ENCODE measurements around the gene DRC1.

Gene DRC1

GRCh38 chr2:26459991-26460612 lies 58.4 kb downstream of the DRC1 start:
- in situ Hi-C loops (cut with HindIII; ENCODE audit: low sequenced_read_pairs), result no loop called here
- H3K4me3 ChIP-seq (ENCODE audit: low read depth, low read length), result no peak overlapping the region
- DNase-seq (ENCODE audit: low read depth, low spot score), result no peak
- peak; percentile 10 for TF ChIP-seq CTCF (IDR thresholded peaks at IDR 0.05; ENCODE audit: low read depth, low read length)

DNA sequence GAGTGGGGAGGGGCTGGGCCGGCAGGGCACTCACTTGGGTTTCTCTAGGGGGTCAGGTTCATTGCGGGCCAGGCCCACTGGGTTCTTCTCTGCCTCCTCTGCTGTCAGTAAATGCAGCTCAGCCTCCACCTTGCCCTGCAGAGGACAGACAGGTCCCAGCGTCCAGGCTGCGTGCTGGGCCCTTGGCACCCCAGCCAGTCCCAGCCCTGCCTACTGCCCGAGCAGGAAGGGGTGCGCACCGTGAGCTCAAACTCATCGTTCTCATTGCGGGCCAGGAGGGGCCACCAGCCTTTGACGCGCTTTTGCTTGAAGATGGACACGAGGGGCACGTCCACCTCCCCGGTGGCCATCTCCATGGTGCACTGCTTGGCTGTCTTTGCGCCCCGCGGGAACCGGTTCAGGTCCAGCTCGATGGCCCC lies 58.9 kb downstream of the DRC1 start:
- no peak for DNase-seq (ENCODE audit: low read depth, low spot score)
- H3K4me3 ChIP-seq (ENCODE audit: low read depth, low read length), result no peak overlapping the region
- in situ Hi-C loops (cut with HindIII; ENCODE audit: low sequenced_read_pairs), result no loop called here
- no peak for TF ChIP-seq CTCF (IDR thresholded peaks at IDR 0.05; ENCODE audit: low read depth, low read length)

GRCh38 chr2:26461601-26462023 lies 59.9 kb downstream of the DRC1 start:
- TF ChIP-seq CTCF (IDR thresholded peaks at IDR 0.05; ENCODE audit: low read depth, low read length), result no peak
- in situ Hi-C loops (cut with HindIII; ENCODE audit: low sequenced_read_pairs), result no loop called here
- H3K4me3 ChIP-seq (ENCODE audit: low read depth, low read length), result no peak overlapping the region
- DNase-seq (ENCODE audit: low read depth, low spot score), result no peak

- no peak overlapping the region for H3K4me3 ChIP-seq (ENCODE audit: low read depth, low read length)
- no peak for DNase-seq (ENCODE audit: low read depth, low spot score)
- TF ChIP-seq CTCF (IDR thresholded peaks at IDR 0.05; ENCODE audit: low read depth, low read length), result no peak
- in situ Hi-C loops (cut with HindIII; ENCODE audit: low sequenced_read_pairs), result no loop called here
Observed at GRCh38 chr2:26462100-26462499, 60.4 kb downstream of the DRC1 start.

DNA sequence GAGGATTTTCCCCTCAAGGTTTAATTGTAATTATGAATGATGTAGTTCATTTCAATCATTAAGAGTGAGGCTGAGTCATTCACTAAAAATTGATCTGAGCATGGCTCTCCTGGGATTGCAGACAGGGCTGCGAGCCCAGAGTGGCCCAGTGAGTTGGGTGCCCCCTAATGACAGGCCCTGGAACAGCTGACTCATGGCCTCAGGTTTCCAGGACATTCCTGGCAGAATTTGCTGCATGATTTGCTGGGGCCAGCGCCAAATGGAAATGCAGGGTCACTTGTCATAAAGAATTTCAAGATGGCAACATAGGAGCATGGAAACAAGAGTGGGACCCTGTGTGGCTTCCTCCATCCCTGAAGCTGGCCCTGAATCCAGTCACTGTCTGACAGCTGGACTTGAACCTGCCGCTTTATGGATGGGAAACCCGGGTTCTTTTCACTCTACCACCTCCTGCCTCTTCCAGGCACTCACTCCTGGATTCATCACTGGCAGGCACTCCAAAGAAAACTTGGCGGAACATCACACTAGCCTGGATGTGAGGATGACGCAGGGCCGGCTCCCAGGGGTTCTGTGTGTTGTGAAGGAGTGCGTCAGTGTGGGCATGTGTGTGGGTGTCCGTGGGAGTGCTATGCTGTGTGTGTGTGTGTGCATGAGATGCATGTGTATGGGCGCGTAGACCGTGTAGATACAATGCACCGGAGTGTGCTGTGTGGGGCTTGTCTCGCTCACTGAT lies 61.0 kb downstream of the DRC1 start:
- no peak overlapping the region for H3K4me3 ChIP-seq (ENCODE audit: low read depth, low read length)
- TF ChIP-seq CTCF (IDR thresholded peaks at IDR 0.05; ENCODE audit: low read depth, low read length), result peak; percentile 69
- in situ Hi-C loops (cut with HindIII; ENCODE audit: low sequenced_read_pairs), result no loop called here
- DNase-seq (ENCODE audit: low read depth, low spot score), result peak; percentile 47

DNA sequence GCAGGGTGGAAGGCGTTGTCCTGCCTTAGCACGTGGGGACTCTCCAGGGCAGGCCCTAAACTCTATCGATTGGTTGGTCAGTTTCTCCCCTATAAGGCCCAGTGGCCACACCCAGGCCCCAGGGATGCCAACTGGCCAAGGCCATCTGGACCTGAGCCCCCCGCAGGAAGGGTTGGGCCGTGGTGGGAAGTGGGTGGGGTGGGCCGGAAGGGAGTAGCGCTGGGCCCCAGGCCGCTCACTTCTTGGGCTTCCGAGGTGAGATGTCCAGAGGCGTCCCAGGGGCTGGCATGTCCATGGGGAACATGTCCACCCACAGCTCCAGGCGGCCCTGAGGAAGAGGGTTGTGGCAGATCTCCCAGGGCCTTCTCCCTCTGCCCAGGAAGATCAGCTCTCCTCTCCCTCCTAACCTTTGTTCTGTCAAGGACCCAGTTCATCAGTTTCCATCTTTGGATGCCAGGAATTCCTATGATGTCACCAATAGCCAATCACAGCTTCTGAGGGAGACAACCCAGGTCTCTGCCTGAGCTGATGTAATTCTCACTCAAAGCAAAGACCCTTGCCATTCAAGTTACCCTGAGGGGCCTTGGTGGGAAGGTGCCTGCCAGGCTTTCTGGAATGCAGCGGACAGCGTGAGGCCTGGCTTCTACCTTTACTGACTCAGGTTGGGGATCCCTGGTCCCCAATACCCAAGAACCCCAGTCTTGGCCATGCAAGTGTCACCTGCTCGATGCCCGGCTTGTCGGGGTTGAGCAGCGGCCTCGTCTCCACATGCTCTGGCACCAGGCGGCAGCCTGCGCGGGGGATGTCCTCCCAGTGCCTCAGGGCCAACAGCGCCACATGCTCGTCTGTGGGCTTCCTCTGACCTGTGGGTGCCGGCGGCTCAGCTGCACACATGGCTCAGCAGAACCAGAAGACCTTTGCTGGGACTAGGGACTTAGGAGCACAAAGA lies 61.8 kb downstream of the DRC1 start:
- no peak overlapping the region for H3K4me3 ChIP-seq (ENCODE audit: low read depth, low read length)
- TF ChIP-seq CTCF (IDR thresholded peaks at IDR 0.05; ENCODE audit: low read depth, low read length), result no peak
- in situ Hi-C loops (cut with HindIII; ENCODE audit: low sequenced_read_pairs), result no loop called here
- no peak for DNase-seq (ENCODE audit: low read depth, low spot score)
